HEK293 (cell line): ENCODE measurements around the gene PAIP2.

Experiments
- CTCF ChIA-PET: fragments of 350-600 bp; formaldehyde crosslinking; extraction: SDS; loops from one replicate; lab custom pipeline; 2021; ENCODE audit warnings: antibody characterized with exemption; lab: Yijun Ruan, JAX
- POLR2A ChIA-PET: fragments of 300-600 bp; formaldehyde crosslinking; extraction: SDS; loops from one replicate; lab custom pipeline; 2020; ENCODE audit warnings: antibody characterized with exemption, inconsistent platforms; lab: Yijun Ruan, JAX
- H3K27ac ChIP-seq: fragments of 200-500 bp; sonication (Bioruptor generic); 2 replicates; pipeline ENCODE4 v1.5.1; 2014; ENCODE audit warnings: low read depth, low read length, control low read depth, inconsistent platforms; ENCODE audit errors: extremely low read depth
- H3K36me3 ChIP-seq, 2 experiments: fragments of 200-500 bp in 1 of 2; sonication (Bioruptor generic) in 1 of 2; 1 replicate in 1 of 2; 2 replicates in 1 of 2; pipeline ENCODE4 v1.5.1; 2014 to 2017; ENCODE audit warnings: inconsistent platforms in 2 of 2, low read length in 2 of 2; ENCODE audit not compliant: control insufficient read depth in 2 of 2, insufficient read depth in 1 of 2
- H3K4me1 ChIP-seq: fragments of 200-500 bp; sonication (Bioruptor generic); 2 replicates; pipeline ENCODE4 v1.5.1; 2014; ENCODE audit warnings: mild to moderate bottlenecking, low read length, inconsistent platforms; ENCODE audit not compliant: control insufficient read depth, insufficient read depth
- H3K4me3 ChIP-seq: 2 replicates; pipeline ENCODE4 v1.5.1; 2011; ENCODE audit warnings: low read depth, mild to moderate bottlenecking, control low read depth, low read length, moderate library complexity
- H3K9me3 ChIP-seq: fragments of 200-500 bp; sonication (Bioruptor generic); 2 replicates; pipeline ENCODE4 v1.5.1; 2014; ENCODE audit warnings: low read depth, low read length, inconsistent platforms; ENCODE audit not compliant: control insufficient read depth, insufficient read depth
- PRDM2 ChIP-seq: fragments of 450-650 bp; formaldehyde crosslinking; IDR thresholded peaks from 2 replicates; pipeline ENCODE4 v1.5.1; 2016; ENCODE audit warnings: missing biosample characterization, missing genetic modification characterization, borderline replicate concordance
- SCRT1 ChIP-seq: fragments of 450-650 bp; formaldehyde crosslinking; IDR thresholded peaks from 2 replicates; pipeline ENCODE4 v1.5.1; 2016; ENCODE audit warnings: missing biosample characterization, missing genetic modification characterization, borderline replicate concordance
- SCRT2 ChIP-seq: fragments of 450-650 bp; formaldehyde crosslinking; IDR thresholded peaks from 2 replicates; pipeline ENCODE4 v1.5.1; 2016; ENCODE audit warnings: missing biosample characterization, missing genetic modification characterization
- ZBTB49 ChIP-seq: fragments of 450-650 bp; formaldehyde crosslinking; IDR thresholded peaks from 2 replicates; pipeline ENCODE4 v1.5.1; 2016; ENCODE audit warnings: missing biosample characterization, missing genetic modification characterization, low read depth
- ZNF169 ChIP-seq: fragments of 450-650 bp; formaldehyde crosslinking; IDR thresholded peaks from 2 replicates; pipeline ENCODE4 v1.5.1; 2016; ENCODE audit warnings: missing biosample characterization, missing genetic modification characterization
- ZNF354C ChIP-seq: fragments of 450-650 bp; formaldehyde crosslinking; IDR thresholded peaks from 2 replicates; pipeline ENCODE4 v1.5.1; 2016; ENCODE audit warnings: missing biosample characterization, missing genetic modification characterization, low read depth, borderline replicate concordance
- ZNF776 ChIP-seq: fragments of 450-650 bp; formaldehyde crosslinking; IDR thresholded peaks from 2 replicates; pipeline ENCODE4 v1.5.0; 2017; ENCODE audit warnings: missing biosample characterization, missing genetic modification characterization, borderline replicate concordance
- ZNF777 ChIP-seq: fragments of 450-650 bp; formaldehyde crosslinking; IDR thresholded peaks from 2 replicates; pipeline ENCODE4 v1.5.1; 2017; ENCODE audit warnings: missing biosample characterization, missing genetic modification characterization, borderline replicate concordance

Gene PAIP2

GRCh38 chr5:139378101-139378825 lies 36.6 kb downstream of the PAIP2 start (continued):
- no peak for TF ChIP-seq ZNF777 (tag by site-specific recombination)
- no peak for TF ChIP-seq ZBTB49 (tag by site-specific recombination)
- TF ChIP-seq, all 188 proteins: peak for 0

- ChIA-PET POLR2A (no interaction called here), CTCF (interaction anchor here (1.2 kb wide), 2 partner anchors 11 to 12 kb away, joined by 3 to 4 read pairs; no protein-coding TSS in a partner anchor)
- H3K9me3 ChIP-seq = no peaks in the 10 kb centered on the region
- H3K4me1 ChIP-seq = no peaks in the 10 kb centered on the region
- TF ChIP-seq PRDM2 (tag by site-specific recombination) = no peak
- TF ChIP-seq SCRT2 (tag by site-specific recombination) = peak; percentile 95
- TF ChIP-seq SCRT1 (tag by site-specific recombination) = peak; percentile 90
- TF ChIP-seq ZNF354C (tag by site-specific recombination) = no peak
- no peak overlapping the region for H3K4me3 ChIP-seq
- H3K27ac ChIP-seq = 0 out of 2 replicates have a peak overlapping the region, but pooled peaks have one; percentile 9
- H3K36me3 ChIP-seq = peaks cover 0 to 7% of the 10 kb centered on the region in 2 experiments; a peak in 2 of 3 replicates
Observed at GRCh38 chr5:139378941-139379361, 37.3 kb downstream of the PAIP2 start.

- Histone ChIP-seq H3K36me3 (no peaks in the 10 kb centered on the region; a peak in 1 of 3 replicates), H3K4me3 (no peak overlapping the region), H3K27ac (no peak overlapping the region), H3K9me3 (no peaks in the 10 kb centered on the region), H3K4me1 (no peaks in the 10 kb centered on the region)
- ChIA-PET CTCF (no interaction called here), POLR2A (no interaction called here)
- TF ChIP-seq ZNF169 (tag by site-specific recombination) = 0 out of 2 replicates have a peak, but pooled peaks have one; percentile 43
- TF ChIP-seq ZNF776 (tag by site-specific recombination) = no peak
- TF ChIP-seq, all 188 proteins: peak for 1
Observed at GRCh38 chr5:139379626-139380449, 38.2 kb downstream of the PAIP2 start.
